ENCODE measurements around the gene STK35. TPM values are rescaled to one million over a fixed set of nuclear protein-coding genes. Genes with fewer than 3 reads are reported as not detected.

STK35 gene
- total and polyA plus RNA-seq, 2 donors = 7.6 to 17.5 TPM

- Histone ChIP-seq H3K4me1 (ENCODE audit: insufficient read depth) (no peaks in the 10 kb centered on the region), H3K36me3 (ENCODE audit: insufficient read depth) (no peaks in the 10 kb centered on the region), H3K4me3 (ENCODE audit: low read depth, low read length) (no peak overlapping the region), H3K27ac (ENCODE audit: low read depth) (no peak overlapping the region)
- DNase-seq (ENCODE audit: extremely low spot score) = no peak
- 92% methylated on average over 18 of the region's 18 CpGs for WGBS
Observed at GRCh38 chr20:2146080-2146867, 44.6 kb downstream of the STK35 start.

DNA sequence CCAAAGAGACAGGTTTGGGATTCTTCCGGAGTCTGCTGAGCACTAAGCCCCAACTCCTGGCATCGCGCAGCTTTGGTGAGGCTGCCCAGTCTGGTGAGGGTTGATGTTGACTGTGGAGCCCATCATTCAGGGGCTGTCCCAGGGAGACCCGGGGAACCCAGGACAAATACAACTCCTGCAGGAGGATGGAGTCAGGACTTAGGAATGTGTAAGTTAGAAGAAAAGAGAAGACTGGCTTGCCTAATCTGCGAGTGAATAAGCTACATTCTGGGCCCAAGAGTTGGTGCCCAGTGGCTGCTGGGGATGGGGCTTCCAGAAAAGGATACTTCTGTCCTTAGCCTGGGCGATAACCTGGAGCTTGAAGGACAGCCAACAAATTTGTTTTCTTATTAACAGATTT, 47.9 kb downstream of the STK35 start:
- no peak for DNase-seq (ENCODE audit: extremely low spot score)
- 94% methylated on average over 6 of the region's 6 CpGs for WGBS
- H3K27ac ChIP-seq (ENCODE audit: low read depth) = no peak overlapping the region
- H3K4me1 ChIP-seq (ENCODE audit: insufficient read depth) = no peaks in the 10 kb centered on the region
- H3K36me3 ChIP-seq (ENCODE audit: insufficient read depth) = no peaks in the 10 kb centered on the region
- H3K4me3 ChIP-seq (ENCODE audit: low read depth, low read length) = no peak overlapping the region

GRCh38 chr20:2150660-2151059, 49.0 kb downstream of the STK35 start:
- Histone ChIP-seq H3K4me3 (ENCODE audit: low read depth, low read length) (no peak overlapping the region), H3K27ac (ENCODE audit: low read depth) (no peak overlapping the region), H3K36me3 (ENCODE audit: insufficient read depth) (no peaks in the 10 kb centered on the region), H3K4me1 (ENCODE audit: insufficient read depth) (no peaks in the 10 kb centered on the region)
- DNase-seq (ENCODE audit: extremely low spot score) = no peak
- 84% methylated on average over 6 of the region's 6 CpGs for WGBS

DNA sequence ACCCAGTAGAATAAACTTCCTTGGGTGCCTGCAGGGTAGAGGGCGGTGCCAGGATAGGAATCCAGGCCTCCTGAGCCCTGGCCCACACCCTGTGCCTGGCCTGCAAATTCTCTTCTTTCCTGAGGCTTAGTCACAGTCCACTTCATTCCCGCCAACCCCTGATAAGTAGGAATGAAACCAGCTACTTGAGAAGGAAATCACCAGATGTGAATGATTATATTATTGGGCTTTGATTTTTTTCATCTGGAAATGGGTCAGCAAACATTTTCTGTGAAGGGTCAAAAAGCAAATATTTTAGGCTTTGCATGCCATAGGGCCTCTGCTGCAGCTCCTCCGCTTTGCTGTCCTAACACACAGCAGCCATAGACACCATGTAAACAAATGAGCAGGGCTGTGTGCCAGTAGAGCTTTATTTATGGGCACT, 50.2 kb downstream of the STK35 start:
- no peak overlapping the region for H3K27ac ChIP-seq (ENCODE audit: low read depth)
- no peak overlapping the region for H3K4me3 ChIP-seq (ENCODE audit: low read depth, low read length)
- H3K4me1 ChIP-seq (ENCODE audit: insufficient read depth) = no peaks in the 10 kb centered on the region
- no peaks in the 10 kb centered on the region for H3K36me3 ChIP-seq (ENCODE audit: insufficient read depth)
- DNase-seq (ENCODE audit: extremely low spot score) = no peak
- 24% methylated on average over 3 of the region's 3 CpGs for WGBS

GRCh38 chr20:2152317-2152716, 50.7 kb downstream of the STK35 start:
- H3K4me1 ChIP-seq (ENCODE audit: insufficient read depth) = no peaks in the 10 kb centered on the region
- DNase-seq (ENCODE audit: extremely low spot score) = no peak
- no peaks in the 10 kb centered on the region for H3K36me3 ChIP-seq (ENCODE audit: insufficient read depth)
- H3K27ac ChIP-seq (ENCODE audit: low read depth) = no peak overlapping the region
- no peak overlapping the region for H3K4me3 ChIP-seq (ENCODE audit: low read depth, low read length)
- 53% methylated on average over 3 of the region's 3 CpGs for WGBS

DNA sequence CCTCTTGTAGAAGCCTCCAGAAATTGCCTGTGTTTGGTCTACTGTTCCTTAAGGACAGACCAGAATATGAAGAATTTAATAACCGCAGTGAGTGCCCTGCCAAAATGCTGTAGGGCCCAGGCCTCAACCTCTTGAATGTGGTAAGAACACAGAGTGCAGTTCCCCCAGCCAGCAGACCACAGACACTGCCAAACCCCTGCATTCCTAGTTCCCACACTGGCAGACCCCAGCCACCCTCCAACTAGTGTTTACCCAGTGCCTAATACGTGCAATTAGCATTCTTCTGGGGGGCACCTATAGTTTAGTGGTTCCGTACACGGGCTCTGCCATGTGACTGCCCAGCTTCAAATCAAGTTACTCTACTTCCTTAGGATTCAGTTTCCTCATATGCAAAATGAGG, 51.7 kb downstream of the STK35 start:
- Histone ChIP-seq H3K4me3 (ENCODE audit: low read depth, low read length) (no peak overlapping the region), H3K36me3 (ENCODE audit: insufficient read depth) (no peaks in the 10 kb centered on the region), H3K27ac (ENCODE audit: low read depth) (no peak overlapping the region), H3K4me1 (ENCODE audit: insufficient read depth) (no peaks in the 10 kb centered on the region)
- WGBS = 92% methylated on average over 4 of the region's 4 CpGs
- no peak for DNase-seq (ENCODE audit: extremely low spot score)

GRCh38 chr20:2156224-2156623, 54.6 kb downstream of the STK35 start:
- H3K4me3 ChIP-seq (ENCODE audit: low read depth, low read length) = no peak overlapping the region
- H3K36me3 ChIP-seq (ENCODE audit: insufficient read depth) = no peaks in the 10 kb centered on the region
- no peaks in the 10 kb centered on the region for H3K4me1 ChIP-seq (ENCODE audit: insufficient read depth)
- 92% methylated on average over 4 of the region's 4 CpGs for WGBS
- DNase-seq (ENCODE audit: extremely low spot score) = no peak
- no peak overlapping the region for H3K27ac ChIP-seq (ENCODE audit: low read depth)

GRCh38 chr20:2156666-2157624, 55.3 kb downstream of the STK35 start:
- no peaks in the 10 kb centered on the region for H3K4me1 ChIP-seq (ENCODE audit: insufficient read depth)
- no peaks in the 10 kb centered on the region for H3K36me3 ChIP-seq (ENCODE audit: insufficient read depth)
- WGBS = 89% methylated on average over 11 of the region's 11 CpGs
- no peak overlapping the region for H3K4me3 ChIP-seq (ENCODE audit: low read depth, low read length)
- H3K27ac ChIP-seq (ENCODE audit: low read depth) = no peak overlapping the region
- DNase-seq (ENCODE audit: extremely low spot score) = no peak

GRCh38 chr20:2162125-2162822, 60.6 kb downstream of the STK35 start:
- WGBS = 70% methylated on average over 12 of the region's 12 CpGs
- no peak overlapping the region for H3K4me3 ChIP-seq (ENCODE audit: low read depth, low read length)
- no peak overlapping the region for H3K27ac ChIP-seq (ENCODE audit: low read depth)
- H3K36me3 ChIP-seq (ENCODE audit: insufficient read depth) = no peaks in the 10 kb centered on the region
- no peaks in the 10 kb centered on the region for H3K4me1 ChIP-seq (ENCODE audit: insufficient read depth)
- no peak for DNase-seq (ENCODE audit: extremely low spot score)

- DNase-seq (ENCODE audit: extremely low spot score) = no peak
Observed at GRCh38 chr20:2162823-2163166, 61.2 kb downstream of the STK35 start.

GRCh38 chr20:2163312-2163711, 61.7 kb downstream of the STK35 start:
- no peak overlapping the region for H3K27ac ChIP-seq (ENCODE audit: low read depth)
- no peaks in the 10 kb centered on the region for H3K4me1 ChIP-seq (ENCODE audit: insufficient read depth)
- 70% methylated on average over 8 of the region's 8 CpGs for WGBS
- H3K36me3 ChIP-seq (ENCODE audit: insufficient read depth) = no peaks in the 10 kb centered on the region
- no peak overlapping the region for H3K4me3 ChIP-seq (ENCODE audit: low read depth, low read length)
- DNase-seq (ENCODE audit: extremely low spot score) = no peak

More at GRCh38 chr20:2162823-2163166, 61.2 kb downstream of the STK35 start:
- H3K27ac ChIP-seq (ENCODE audit: low read depth) = no peak overlapping the region
- H3K4me1 ChIP-seq (ENCODE audit: insufficient read depth) = no peaks in the 10 kb centered on the region
- no peaks in the 10 kb centered on the region for H3K36me3 ChIP-seq (ENCODE audit: insufficient read depth)
- H3K4me3 ChIP-seq (ENCODE audit: low read depth, low read length) = no peak overlapping the region
- 87% methylated on average over 11 of the region's 11 CpGs for WGBS

GRCh38 chr20:2163757-2164156, 62.1 kb downstream of the STK35 start:
- DNase-seq (ENCODE audit: extremely low spot score) = no peak
- H3K27ac ChIP-seq (ENCODE audit: low read depth) = no peak overlapping the region
- no peak overlapping the region for H3K4me3 ChIP-seq (ENCODE audit: low read depth, low read length)
- H3K36me3 ChIP-seq (ENCODE audit: insufficient read depth) = no peaks in the 10 kb centered on the region
- no peaks in the 10 kb centered on the region for H3K4me1 ChIP-seq (ENCODE audit: insufficient read depth)
- 78% methylated on average over 4 of the region's 4 CpGs for WGBS

DNA sequence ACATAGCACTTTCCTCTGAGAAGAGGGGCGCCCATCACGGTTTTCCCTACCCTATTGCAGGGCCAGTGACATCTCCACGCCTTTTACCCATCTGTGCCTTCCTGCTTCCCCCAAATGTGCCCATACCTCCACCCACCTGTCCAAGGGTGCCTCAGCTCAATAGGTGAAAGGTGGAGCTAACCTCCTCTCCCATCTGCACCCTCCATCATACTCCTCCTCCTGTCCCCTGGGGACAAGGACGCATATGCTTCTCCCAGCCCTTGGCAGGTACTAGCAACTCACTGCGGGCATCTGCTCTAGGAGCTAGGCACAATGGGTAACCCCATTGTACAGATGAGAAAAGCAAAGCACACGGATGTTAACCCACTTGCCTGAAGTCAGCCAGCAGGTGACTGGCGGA, 62.8 kb downstream of the STK35 start:
- WGBS = 94% methylated on average over 7 of the region's 7 CpGs
- Histone ChIP-seq H3K27ac (ENCODE audit: low read depth) (no peak overlapping the region), H3K4me3 (ENCODE audit: low read depth, low read length) (no peak overlapping the region), H3K36me3 (ENCODE audit: insufficient read depth) (no peaks in the 10 kb centered on the region), H3K4me1 (ENCODE audit: insufficient read depth) (no peaks in the 10 kb centered on the region)
- no peak for DNase-seq (ENCODE audit: extremely low spot score)
